GM12864 (cell line): ENCODE measurements around the gene PER3.

Experiments used
- DNase-seq: peaks from one replicate; pipeline ENCODE4 v3.0.0-alpha.2; 2011; ENCODE audit warnings: low read depth
- H3K4me3 ChIP-seq: 2 replicates; pipeline ENCODE4 v1.5.1; 2011; ENCODE audit warnings: mild to moderate bottlenecking, low read depth, low read length, control low read depth
- TF ChIP-seq, protein P1 (sequence below): IDR thresholded peaks from 2 replicates; pipeline ENCODE4 v1.5.1; 2011; ENCODE audit warnings: low read depth, mild to moderate bottlenecking, moderate library complexity, low read length, control low read depth, inconsistent platforms; ENCODE audit errors: missing control alignments

The PER3 gene

DNA sequence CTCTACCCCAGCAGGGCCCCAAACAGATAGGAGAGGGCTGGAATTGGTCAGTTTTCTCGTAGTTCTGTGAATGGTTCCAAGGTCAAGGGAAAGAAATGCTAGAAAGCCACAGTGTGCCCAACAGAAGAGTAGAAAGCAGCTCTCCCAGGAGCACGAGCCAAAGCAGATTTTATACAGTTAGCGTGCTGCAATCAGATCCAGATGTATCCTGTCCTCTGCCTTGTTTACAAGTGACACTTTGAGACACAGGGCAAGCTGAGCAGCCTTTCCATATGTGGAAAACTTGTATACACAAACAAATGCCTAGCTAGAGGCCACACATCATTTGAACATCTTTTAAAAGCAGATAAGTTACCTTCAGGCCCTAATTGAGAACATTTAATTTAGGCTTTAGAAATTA lies 6.5 kb upstream of the PER3 start:
- H3K4me3 ChIP-seq, result no peak overlapping the region
- DNase-seq, result no peak
- TF ChIP-seq, protein P1, sequence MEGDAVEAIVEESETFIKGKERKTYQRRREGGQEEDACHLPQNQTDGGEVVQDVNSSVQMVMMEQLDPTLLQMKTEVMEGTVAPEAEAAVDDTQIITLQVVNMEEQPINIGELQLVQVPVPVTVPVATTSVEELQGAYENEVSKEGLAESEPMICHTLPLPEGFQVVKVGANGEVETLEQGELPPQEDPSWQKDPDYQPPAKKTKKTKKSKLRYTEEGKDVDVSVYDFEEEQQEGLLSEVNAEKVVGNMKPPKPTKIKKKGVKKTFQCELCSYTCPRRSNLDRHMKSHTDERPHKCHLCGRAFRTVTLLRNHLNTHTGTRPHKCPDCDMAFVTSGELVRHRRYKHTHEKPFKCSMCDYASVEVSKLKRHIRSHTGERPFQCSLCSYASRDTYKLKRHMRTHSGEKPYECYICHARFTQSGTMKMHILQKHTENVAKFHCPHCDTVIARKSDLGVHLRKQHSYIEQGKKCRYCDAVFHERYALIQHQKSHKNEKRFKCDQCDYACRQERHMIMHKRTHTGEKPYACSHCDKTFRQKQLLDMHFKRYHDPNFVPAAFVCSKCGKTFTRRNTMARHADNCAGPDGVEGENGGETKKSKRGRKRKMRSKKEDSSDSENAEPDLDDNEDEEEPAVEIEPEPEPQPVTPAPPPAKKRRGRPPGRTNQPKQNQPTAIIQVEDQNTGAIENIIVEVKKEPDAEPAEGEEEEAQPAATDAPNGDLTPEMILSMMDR, result no peak

DNA sequence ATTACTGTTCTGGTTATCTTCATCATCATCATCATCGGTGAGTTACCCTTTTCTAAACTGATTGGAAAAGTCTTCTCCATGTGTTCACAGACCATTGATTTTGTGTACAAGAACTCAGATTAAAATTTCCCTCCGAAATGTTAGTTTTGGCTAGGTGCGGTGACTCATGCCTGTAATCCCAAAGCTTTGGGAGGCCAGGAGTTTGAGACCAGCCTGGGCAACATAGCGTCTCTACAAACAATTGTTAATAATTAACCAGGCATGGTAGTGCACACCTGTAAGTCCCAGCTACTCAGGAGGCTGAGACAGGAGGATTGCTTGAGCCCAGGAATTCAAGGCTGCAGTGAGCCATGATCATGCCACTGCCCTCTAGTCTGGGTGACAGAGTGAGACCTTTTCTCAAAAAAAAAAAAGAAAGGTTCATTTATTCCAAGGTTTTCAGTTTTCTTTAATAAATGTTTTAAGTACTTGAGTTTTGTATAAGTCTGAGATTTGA lies 5.9 kb upstream of the PER3 start:
- H3K4me3 ChIP-seq, result no peak overlapping the region
- no peak for DNase-seq
- TF ChIP-seq, protein P1, result no peak

GRCh38 chr1:7780976-7781375 lies 3.1 kb upstream of the PER3 start:
- no peak overlapping the region for H3K4me3 ChIP-seq
- DNase-seq, result no peak
- TF ChIP-seq, protein P1, result no peak

DNA sequence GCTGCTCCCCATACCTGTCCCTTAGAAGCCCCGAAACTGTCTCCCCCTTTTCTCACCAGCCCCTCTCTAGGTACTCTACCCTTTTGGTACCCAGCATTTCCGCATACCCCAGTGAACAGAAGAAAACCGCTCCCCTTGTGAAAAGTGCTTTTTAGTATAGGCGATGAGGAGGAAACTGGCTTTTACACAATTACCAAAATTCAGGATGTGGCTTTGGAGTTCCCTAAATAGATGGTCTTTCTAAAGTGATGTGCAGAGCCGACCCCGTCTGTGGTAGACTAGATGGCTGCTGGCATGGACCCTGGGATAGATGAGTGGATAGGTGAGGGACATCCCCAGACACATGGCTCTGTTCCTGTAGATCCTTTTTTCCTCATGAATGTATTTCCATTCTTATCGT lies 2.6 kb upstream of the PER3 start:
- H3K4me3 ChIP-seq, result no peak overlapping the region
- TF ChIP-seq, protein P1, result no peak
- DNase-seq, result no peak

DNA sequence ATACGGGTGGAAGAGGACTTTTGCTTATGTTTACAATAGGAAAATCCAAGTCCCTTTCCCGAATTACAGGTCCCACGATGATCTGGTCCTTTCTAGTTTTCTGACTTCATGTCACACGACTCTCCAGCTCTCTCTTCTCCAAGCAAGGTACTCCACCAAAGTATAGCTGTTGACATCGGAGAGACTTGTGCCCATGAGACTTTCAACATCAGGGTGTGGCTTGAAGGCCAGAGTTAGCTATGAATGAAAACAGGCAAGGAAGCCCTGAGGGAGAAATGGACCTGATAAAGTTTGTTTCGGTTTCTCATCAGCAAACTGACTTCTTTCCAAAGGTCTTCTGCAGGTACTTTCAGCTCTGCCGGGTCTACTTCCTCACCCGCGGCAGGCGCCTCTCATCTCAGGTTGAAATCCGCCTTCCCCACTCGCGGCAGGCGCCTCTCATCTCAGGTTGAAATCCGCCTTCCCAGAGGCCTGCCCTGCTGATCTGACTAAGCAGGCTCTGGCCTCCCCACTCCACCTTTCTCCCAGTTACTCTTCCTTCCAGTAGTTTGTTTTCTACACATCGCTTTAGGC lies 2.1 kb upstream of the PER3 start:
- no peak overlapping the region for H3K4me3 ChIP-seq
- no peak for DNase-seq
- TF ChIP-seq, protein P1, result no peak

GRCh38 chr1:7783178-7783711 lies 846 bp upstream of the PER3 start:
- TF ChIP-seq, protein P1, result no peak
- H3K4me3 ChIP-seq, result peak overlapping the region; percentile 61
- DNase-seq, result no peak
